Thyroid gland (tissue), 4 donors: Measurements from ENCODE around the gene MAP3K10.

Experiments
- POLR2A ChIP-seq, 2 donors: fragments of 450-650 bp; IDR thresholded peaks; one replicate each; pipeline ENCODE4 v1.6.1; 2017; ENCODE audit warnings: antibody characterized with exemption in 2 of 2, mild to moderate bottlenecking in 2 of 2, moderate library complexity in 1 of 2
- TF ChIP-seq, protein P1 (sequence below), 6 experiments: fragments of 200-600 bp in 3 of 6; fragments of 450-650 bp in 3 of 6; sonication (generic) in 3 of 6; IDR thresholded peaks; one replicate each; pipeline ENCODE4 v1.5.1; 2016 to 2019; ENCODE audit warnings: antibody characterized with exemption in 6 of 6, mild to moderate bottlenecking in 2 of 6, inconsistent platforms in 1 of 6, moderate library complexity in 1 of 6

DNA sequence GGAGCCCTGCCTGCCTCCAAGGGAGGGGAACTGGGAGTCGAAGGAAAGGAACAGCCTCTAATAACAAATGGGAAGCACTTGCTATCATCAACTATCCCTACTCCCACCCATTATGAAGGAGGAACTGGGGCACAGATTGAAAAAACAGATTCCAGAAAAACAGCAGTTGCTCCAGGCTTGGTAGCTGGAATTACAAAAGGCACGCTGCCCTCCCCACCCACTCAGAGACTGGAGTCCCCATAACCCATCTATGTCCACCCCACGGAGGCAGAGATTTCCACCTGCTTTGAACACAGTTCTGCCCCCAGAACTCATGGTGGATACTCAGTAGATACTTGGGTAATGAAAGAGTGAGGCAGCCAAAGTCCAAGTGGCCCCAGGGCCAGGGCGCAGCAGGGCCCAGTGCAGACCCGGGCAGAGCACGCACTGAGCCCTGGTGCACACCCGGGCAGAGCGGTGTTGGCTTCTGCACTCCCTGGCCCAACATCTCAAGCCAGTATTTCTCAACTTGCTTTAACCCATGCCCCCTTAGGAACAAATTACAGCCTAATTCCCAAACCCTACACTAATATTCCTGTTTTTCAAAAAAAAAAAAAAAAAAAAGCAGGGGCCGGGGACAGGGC is 54.4 kb downstream of the MAP3K10 start:
- TF ChIP-seq, protein P1, sequence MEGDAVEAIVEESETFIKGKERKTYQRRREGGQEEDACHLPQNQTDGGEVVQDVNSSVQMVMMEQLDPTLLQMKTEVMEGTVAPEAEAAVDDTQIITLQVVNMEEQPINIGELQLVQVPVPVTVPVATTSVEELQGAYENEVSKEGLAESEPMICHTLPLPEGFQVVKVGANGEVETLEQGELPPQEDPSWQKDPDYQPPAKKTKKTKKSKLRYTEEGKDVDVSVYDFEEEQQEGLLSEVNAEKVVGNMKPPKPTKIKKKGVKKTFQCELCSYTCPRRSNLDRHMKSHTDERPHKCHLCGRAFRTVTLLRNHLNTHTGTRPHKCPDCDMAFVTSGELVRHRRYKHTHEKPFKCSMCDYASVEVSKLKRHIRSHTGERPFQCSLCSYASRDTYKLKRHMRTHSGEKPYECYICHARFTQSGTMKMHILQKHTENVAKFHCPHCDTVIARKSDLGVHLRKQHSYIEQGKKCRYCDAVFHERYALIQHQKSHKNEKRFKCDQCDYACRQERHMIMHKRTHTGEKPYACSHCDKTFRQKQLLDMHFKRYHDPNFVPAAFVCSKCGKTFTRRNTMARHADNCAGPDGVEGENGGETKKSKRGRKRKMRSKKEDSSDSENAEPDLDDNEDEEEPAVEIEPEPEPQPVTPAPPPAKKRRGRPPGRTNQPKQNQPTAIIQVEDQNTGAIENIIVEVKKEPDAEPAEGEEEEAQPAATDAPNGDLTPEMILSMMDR (IDR thresholded peaks at IDR 0.05), result no peak
- TF ChIP-seq POLR2A (IDR thresholded peaks at IDR 0.05), result no peak
